ENCODE data around the gene TMEM169.
"Not testable (repeated sequence)": the region's sequence is repeated elsewhere in the genome, so short reads cannot be mapped to it uniquely, and the experiment has no call there.

TMEM169 gene

DNA sequence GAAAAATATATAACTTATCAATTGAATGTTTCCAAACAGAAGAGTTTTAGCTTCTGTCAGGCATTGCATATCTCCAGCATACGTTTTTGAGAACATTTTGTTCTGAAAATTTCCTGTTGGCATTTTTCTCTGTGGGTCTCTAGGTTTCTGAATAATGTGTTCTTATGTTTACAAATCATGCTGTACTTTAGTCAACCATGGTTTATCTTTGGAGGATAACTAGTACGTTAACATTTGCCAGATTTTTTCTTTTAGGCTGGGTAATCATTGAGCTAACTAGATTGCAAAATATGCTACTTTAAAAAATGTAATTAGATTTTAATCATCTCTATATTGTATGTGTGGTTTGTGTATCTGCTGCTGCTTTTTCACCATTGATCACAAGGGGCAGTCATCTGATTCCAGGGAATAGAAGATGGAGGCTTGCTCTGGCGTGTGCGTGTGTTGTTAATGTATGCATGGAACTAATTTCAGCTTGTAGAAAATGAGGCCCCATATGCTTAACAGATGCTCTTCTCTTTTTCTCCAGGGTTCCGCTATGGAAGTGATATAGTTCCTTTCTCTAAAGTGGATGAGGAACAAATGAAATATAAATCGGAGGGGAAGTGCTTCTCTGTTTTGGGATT lies 48.7 kb downstream of the TMEM169 start:
- FAIRE-seq = no peak
- DNase-seq (ENCODE audit: low spot score) = no peak

GRCh38 chr2:216131175-216131926 lies 49.6 kb downstream of the TMEM169 start:
- DNase-seq (ENCODE audit: low spot score) (no peak), FAIRE-seq (no peak)

GRCh38 chr2:216132585-216132984 lies 50.9 kb downstream of the TMEM169 start:
- DNase-seq (ENCODE audit: low spot score) (no peak), FAIRE-seq (no peak)

DNA sequence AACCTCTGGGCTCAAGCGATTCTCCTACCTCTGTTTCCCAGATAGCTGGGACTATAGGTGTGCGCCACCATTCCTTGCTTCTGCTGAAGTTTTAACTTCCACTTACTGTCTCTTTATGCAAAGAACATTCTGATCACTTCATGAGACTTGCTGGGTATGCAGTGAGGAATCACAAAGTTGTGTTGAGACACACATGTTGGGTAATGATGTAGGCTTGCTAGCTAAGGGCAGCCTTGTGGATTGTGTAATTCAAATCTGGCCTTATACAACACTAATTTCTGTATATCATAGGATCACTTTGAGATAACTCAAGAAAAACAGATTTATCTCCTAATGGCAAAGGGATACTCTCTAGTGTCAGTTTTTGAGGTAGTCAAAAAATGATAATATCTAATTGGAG lies 51.7 kb downstream of the TMEM169 start:
- no peak for FAIRE-seq

GRCh38 chr2:216134958-216135541 lies 53.3 kb downstream of the TMEM169 start:
- DNase-seq (ENCODE audit: low spot score) (no peak), FAIRE-seq (no peak)

More for the DNA sequence above, 51.7 kb downstream of the TMEM169 start:
- no peak for DNase-seq (ENCODE audit: low spot score)

- FAIRE-seq (no peak), DNase-seq (ENCODE audit: low spot score) (peak; percentile 12)
Measured at GRCh38 chr2:216139884-216140283, 58.2 kb downstream of the TMEM169 start.

DNA sequence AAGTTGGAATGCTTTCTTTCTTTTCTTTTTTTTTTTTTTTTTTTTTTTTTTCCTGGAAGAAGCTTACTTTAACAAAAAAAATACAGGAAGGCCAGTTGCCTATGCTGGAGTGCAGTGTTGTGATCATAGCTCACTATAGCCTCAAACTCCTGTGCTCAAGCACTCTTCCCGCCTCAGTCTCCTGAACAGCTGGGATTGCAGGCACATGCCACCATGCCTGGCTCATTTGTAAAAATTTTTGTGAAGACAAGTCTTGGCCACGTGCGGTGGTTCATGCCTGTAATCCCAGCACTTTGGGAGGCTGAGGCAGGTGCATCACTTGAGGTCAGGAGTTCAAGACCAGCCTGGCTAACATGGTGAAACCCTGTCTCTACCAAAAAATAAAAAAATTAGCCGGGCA lies 59.8 kb downstream of the TMEM169 start:
- not testable (repeated sequence) for FAIRE-seq; DNase-seq (ENCODE audit: low spot score)

- FAIRE-seq (no peak), DNase-seq (ENCODE audit: low spot score) (no peak)
Measured at GRCh38 chr2:216142540-216142939, 60.8 kb downstream of the TMEM169 start.

DNA sequence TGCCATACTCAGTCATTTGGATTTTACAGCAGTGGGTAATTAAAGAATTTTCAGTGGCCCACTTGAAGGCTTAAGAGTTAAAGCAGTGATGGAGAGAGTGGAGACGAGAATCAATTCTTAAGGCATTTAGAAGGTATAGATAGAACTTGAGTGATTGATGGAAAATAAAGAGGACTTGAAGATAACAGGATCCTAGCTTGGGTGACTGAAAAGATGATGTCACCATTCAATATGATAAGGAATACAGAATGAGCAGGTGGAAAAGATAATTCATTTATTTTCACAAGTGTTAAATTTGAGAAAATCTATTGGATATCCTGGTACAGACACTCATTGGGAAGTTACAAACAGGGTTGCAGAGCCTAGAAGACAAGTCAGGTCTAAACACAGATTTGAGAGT lies 62.7 kb downstream of the TMEM169 start:
- no peak for FAIRE-seq

GRCh38 chr2:216144857-216145256 lies 63.1 kb downstream of the TMEM169 start:
- FAIRE-seq (no peak), DNase-seq (ENCODE audit: low spot score) (no peak)

More for the DNA sequence above, 62.7 kb downstream of the TMEM169 start:
- no peak for DNase-seq (ENCODE audit: low spot score)

GRCh38 chr2:216146573-216146972 lies 64.9 kb downstream of the TMEM169 start:
- no peak for FAIRE-seq
- DNase-seq (ENCODE audit: low spot score) = no peak

- DNase-seq (ENCODE audit: low spot score) (no peak), FAIRE-seq (no peak)
Measured at GRCh38 chr2:216147172-216148131, 65.7 kb downstream of the TMEM169 start.

- FAIRE-seq (no peak), DNase-seq (ENCODE audit: low spot score) (no peak)
Measured at GRCh38 chr2:216148983-216149382, 67.3 kb downstream of the TMEM169 start.

- FAIRE-seq = no peak
- no peak for DNase-seq (ENCODE audit: low spot score)
Measured at GRCh38 chr2:216149741-216150140, 68.0 kb downstream of the TMEM169 start.

DNA sequence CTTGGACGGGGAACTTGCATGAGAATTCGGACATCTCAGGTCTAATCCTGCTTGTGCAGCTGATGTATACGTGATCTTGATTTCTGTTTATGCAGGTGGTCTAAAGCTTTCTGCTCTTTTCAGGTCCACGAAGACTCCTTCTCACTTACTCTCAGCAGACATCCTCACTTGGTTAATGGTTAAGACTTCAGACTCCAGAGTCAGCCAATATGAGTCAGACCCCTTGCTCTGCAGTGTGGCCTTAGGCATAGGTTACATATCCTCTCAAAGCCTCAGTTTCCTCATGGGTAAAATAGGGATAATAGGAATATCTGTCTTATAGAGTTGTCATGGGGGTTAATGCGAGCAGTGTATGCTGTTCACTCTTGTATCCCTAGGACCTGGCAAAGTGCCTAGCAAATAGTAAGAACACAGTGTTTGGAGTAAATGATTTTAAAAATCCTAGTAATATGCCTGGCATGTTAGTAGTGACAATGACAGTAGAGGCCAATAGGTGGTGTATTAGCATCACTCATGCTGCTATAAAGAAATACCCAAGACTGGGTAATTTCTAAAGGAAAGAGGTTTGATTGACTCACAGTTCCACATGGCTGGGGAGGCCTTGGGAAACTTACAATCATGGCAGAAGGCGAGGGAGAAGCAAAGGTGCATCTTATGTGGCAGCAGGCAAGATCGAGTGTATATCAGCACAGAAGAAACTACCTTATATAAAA lies 69.8 kb downstream of the TMEM169 start:
- DNase-seq (ENCODE audit: low spot score) (no peak), FAIRE-seq (no peak)

All from urothelium cell line (cell line).